HPDE6-E6E7 (cell line): Measurements from ENCODE around the gene NNAT.
"Not testable (repeated sequence)": the region's sequence is repeated elsewhere in the genome, so short reads cannot be mapped to it uniquely, and the experiment has no call there.

Experiments used
- DNase-seq: peaks from one replicate; pipeline ENCODE4 v3.0.0; 2011; ENCODE audit warnings: missing footprints; ENCODE audit errors: extremely low spot score

The NNAT gene, protein sequence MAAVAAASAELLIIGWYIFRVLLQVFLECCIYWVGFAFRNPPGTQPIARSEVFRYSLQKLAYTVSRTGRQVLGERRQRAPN

DNA sequence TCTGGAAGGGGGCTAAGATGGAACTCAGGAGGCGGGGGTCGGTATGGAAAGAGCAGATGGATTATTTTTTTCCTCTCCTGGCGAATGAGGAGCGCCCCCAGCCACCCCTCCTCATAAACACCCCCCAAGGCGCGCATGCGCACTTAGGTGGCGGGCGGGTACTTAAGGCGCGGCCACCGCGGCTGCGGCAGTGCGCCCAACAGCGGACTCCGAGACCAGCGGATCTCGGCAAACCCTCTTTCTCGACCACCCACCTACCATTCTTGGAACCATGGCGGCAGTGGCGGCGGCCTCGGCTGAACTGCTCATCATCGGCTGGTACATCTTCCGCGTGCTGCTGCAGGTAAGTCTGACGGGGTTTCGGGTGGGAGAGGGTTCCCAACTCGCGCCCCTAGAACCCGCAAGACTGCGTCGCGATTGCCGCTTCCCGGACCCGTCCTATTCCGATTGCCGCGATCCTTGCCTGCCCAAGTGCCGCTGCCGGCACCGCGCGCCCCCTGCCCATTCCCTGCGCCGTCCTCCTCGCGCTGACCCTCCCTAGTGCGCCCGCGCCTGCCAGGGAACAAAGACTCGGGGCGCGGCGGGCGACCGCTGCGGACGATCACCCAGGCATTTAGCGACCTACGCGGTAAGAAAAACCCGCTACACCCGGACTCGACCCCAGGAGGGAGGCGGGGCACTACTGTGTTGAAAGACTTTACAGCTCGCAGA lies at the start of gene NNAT:
Gene NNAT, plus strand, starts transcription at position 190 of the 711 bp plus-strand sequence. Its CDS starts 82 bp downstream, at position 272.
- DNase-seq, result no peak

DNA sequence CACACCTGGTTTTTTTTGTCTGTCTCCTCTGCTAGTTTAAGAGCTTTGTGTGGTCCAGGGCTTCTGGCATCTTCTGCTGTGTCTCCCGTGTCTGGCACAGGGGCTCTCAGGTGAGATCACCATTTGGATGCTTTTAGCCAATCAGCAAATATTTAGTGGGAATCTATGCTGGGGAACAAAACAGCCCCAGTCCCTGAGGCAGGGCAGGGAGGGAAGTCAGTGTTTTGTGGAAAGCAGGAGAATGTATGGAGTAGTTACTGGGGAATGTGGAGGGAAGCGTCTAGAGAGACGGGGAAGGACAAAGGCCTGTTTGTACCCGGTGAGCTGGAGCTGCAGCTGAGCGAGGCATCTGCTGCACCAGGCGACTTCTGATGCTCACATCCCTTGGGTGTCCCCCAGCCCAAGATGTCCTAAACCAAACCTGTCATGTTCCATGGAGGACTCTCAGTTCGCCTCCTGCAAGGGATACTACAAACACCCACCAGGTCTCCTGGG lies 49.3 kb upstream of the NNAT start:
- no peak for DNase-seq

DNA sequence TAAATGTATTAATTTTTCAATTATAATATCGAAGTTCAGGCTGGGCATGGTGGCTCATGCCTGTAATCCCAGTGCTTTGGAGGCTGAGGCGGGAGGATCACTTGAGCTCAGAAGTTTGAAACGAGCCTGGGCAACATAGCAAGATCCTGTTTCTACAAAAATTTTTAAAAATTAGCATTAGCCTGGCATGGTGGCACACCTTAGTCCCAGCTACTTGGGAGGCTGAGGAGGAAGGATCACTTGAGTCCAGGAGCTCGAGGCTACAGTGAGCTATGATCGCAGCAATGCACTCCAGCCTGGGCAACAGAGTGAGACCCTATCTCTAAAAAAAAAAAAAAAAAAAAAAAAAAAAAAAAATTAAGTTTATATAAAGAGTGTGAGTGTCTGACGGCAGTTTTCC lies 48.6 kb upstream of the NNAT start:
- DNase-seq, result not testable (repeated sequence)

DNA sequence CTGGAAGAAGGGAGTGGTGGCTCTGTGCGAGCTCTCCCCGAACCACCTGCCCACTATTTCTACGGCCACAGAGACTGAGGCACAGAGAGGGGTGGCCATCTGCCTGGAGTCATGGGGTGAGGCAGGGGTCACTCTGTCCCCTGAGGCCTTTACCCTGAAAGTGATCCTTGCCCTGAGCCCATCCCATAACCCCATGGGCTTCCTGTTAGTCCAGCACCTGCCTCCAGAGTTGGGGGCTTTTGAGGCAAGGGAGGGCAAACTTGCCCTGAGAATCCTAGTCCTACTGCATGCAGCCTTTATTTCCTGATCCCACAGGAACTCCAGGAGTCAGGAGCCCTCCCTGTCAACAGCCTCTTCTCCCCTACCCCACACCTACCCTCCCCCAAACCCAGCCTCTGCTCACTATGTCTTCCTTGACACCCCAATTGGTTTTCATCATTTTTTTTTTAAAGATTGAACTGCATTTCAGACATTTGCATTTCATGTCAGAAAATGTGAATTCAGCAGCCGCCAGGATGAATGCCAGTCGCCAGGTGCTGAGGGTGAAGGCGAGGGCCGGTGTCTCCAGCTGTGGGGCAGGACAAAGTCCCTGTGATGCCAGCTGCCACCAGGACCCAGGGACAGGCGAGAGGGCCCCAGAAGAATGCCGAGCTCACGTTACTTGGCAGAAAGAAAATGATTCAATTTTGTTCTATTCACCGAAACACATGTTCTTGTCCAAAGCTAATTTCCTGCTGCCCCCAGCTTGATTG lies 47.6 kb upstream of the NNAT start:
- no peak for DNase-seq

DNA sequence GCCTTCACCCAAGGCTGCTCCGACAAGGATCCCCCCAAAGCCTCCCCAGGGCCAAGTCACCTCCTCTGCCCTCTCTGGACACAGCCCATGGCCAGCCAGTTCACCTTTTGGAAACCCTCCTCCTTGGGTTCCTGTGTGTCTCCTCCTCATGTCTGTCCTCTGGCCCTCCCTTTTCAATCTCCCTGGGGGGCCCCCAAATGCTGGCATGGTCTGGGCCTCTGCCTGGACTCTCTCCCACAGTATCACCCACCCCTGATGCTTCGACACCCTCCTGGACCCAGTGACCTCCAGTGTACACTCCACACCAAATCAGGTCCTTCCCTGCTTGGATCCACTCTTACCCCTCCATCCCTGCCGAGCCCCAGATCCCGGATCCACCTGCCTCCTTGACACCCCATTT lies 46.7 kb upstream of the NNAT start:
- DNase-seq, result no peak

DNA sequence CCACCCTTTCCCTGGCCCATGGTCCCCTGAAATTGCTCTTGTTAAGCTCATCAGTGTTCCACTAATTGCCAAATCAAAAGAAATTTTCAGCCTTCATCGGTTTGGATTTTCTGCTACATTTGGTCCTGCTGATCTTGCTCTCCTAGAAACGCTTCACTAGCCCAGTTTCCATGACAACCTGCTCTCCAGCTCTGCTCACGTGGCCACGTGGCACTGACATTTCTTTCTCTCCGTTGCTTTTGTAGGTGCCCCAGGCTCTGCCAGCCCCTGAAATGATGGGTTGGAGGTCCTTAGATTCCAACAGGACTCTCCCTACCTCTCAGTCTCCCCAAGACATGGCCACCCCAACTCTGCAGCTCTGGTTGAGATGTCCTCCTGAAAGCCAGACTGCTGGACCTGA lies 45.8 kb upstream of the NNAT start:
- DNase-seq, result no peak

DNA sequence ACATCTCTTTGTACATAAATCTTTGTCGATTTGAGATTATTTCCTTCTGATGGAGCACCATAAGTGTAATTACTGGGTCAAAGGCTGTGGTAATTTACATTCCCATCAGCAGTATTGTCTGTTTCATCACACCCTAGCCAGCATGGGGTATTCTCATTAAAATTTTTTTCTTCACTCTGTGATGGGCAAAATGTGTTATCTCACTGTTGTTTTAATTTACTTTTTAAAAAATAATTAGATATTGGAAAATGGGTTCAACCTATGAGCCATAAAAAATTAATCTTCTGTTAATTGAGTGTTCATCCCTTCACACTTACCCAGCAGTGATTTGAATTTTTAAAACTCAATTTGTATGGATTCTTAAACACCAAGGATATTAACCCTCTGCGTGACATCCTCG lies 44.0 kb upstream of the NNAT start:
- DNase-seq, result no peak

DNA sequence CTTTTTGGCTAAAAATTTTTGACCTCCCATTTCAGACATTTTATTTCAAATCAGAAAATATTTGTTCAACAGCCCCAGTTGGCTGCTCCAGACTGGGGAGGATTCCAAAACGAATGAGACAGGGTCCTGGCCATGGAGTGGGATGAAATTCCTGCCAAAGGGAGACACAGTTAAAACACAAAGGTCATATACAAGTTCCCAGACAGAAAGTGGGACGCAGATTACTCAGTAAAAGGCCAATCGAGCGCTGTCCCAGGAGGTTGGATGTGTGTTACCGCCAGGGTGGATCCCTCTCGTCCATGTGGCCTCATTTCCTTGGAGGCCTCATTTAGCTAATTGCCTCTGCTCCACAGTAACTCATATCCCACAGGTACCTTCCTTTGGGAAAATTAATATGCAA lies 41.8 kb upstream of the NNAT start:
- no peak for DNase-seq

DNA sequence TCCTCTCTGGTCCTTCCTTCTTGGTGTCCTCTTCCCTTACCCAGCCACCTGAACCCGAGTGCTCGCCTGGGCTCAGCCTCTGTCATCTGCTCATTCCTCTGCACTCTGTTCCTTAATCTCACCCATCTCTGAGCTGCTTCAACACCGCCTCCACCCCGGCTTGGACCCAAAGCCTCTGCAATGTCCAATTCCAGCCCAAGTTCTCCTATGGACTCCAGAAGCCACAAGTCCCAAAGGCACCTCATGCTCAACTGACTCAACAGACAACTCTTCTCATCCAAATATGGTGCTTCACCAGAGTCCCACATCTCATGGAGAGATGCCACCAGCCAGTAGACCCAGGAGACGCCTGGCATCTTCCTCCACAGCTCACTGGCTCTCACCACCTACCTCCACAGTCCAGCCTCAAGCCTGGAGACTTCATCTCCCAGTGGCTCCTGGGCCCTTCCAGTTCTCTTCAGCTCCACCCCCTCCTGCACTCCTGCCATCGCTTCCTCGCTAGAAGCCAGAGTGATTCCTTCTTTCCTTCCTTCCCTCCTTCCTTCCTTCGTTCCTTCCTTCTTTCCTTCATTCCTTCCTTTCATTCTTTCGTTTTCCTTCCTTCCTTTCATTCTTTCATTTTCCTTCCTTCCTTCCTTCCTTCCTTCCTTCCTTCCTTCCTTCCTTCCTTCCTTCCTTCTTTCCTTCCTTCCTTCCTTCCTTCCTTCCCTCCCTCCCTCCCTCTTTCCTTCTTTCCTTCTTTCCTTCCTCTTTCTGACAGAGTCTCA lies 40.9 kb upstream of the NNAT start:
- DNase-seq, result no peak

DNA sequence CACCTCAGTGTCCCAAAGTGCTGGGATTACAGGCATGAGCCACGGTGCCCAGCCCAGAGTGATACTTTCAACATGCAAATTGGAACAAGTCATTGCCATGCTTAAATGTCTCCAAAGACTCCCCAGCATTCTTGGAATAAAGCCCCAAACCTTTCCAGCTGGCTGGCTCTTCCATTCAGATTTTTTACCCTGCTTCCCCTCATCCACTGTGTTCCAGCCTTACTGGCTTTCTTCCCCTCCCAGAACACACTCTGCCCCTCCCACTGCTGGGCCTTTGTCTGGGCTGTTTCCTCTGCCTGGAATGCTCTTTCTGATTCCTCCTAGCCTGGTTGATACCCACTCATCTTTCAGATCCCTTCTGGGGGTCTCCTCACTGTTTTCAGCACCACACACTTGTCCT lies 40.1 kb upstream of the NNAT start:
- DNase-seq, result no peak

DNA sequence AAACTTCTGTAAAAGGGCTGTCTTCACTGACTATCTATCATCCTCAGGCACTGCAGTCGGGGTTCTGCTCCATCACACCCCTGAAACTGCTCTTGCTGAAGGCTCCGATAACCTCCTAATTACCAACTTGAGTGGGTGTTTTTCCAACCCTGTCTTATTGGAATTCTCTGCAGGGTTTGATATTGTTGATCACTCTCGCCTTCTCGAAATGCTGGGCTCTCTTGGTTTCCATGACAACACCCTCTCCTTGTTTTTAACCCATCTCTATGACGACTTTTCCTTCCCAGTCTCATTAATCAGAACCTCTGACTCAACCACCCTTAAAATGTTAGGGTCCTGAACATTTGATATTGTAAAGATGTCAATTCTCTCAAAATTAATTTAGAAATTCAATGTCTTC lies 39.4 kb upstream of the NNAT start:
- DNase-seq, result no peak

DNA sequence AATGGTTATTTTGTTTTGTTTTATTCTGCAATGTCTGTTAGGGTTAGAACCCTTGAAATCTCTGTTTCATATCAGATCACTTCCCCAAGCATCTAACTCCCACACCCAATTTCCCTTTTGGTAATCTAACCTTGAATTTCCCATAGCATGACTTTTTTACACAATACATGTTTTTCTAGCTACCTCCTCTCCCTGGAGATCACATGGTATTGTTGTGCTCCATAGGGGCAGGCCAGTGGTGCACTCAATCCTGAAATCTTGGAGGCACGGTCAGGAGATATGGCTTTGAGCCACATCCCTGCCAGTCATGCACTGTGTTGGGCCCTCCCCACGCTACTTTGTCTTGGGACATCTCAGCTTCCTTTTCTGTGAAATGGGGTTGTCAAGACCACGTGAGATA lies 36.7 kb upstream of the NNAT start:
- DNase-seq, result no peak

DNA sequence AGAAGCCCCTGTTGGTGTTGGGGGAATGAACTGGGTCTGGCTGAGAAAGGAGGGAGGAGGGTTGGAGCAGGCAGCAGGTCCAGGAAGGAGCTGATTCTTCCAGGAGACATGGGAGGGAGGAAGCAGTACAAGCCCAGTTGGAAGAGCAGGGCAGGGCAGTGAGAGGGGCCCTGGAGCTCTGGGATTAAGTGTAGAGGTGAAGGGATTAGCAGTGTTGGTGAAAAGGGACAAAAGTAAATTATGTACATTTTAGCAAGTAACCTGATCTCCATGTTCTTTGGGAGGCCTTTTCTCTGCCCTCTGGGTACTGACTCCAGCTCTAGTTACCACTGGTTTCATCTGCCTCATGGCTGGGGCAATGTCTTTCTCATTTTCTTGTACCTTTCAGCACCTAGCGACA lies 34.8 kb upstream of the NNAT start:
- not testable (repeated sequence) for DNase-seq

DNA sequence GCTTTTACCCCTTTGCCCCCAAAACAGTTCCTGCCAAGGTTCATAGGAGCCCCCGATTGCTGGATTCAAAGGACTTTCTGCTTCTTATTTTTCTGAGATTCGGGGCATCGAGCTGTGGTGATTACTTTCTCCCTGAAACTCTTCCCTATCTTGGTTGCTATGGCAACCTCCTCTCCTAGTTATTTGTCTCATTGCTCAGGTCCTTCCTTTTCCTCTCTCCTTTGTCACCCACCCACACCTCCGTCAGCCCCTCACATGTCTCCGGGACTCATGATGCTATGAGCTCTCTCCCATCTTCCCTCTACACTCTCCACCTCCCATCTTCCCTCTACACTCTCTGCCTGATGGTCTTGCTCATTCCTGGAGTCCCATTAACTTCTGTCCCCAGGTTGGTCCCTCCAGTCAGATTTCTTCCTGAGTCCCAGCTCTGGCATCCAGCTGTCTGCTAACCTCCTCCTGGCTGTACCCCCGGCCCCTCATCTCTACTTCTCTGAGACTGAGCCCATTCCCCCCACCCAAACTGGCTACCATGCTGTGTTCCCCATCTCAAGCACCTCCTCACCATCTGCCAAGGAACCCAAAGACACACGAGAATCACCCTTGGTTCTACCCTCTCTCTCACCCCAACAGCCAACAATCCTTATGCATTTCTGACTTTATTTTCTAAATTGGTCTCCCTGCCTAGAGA lies 30.2 kb upstream of the NNAT start:
- DNase-seq, result no peak

DNA sequence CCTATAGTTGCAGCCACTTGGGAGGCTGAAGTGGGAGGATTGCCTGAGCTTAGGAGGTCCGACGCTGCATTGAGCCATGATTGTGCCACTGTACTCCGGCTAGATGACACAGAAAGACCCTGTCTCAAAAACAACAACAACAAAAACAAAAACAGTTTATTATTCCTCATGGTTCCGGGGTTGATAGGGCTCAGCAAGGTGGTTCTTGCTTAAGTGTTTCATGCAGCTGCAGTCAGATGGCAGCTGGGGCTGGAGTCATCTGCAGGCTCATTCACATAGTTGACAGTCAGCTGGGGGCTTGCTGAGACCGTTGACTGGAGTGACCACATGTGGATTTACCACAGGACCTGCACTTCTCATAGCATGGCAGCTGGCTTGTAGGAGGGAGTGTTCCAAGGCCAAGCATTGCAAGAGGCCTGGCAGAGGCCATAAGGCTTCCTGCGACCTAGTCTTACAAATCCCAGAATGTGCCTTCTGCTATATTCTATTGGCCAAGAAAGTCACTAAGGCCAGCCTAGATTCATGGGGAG lies 28.9 kb upstream of the NNAT start:
- no peak for DNase-seq

DNA sequence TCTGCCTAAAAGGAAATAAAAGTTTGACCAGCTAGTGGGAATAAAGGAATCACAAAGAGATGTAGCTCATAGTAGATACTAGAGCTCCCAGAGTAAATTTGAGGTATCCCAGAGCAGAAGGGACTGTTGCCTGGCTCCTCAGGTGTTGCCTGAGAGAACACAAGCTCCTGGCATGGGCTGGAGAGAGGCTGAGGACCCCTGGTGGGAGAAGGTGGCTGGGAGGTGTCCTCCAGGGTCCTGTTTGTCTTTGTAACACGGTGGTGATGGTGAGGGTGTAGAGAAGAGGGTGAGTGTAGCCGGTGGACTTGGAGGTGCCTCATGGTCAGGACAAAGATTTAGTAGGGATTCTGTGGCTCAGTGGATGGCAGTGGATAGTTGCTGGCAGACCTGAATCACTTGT lies 28.1 kb upstream of the NNAT start:
- no peak for DNase-seq

DNA sequence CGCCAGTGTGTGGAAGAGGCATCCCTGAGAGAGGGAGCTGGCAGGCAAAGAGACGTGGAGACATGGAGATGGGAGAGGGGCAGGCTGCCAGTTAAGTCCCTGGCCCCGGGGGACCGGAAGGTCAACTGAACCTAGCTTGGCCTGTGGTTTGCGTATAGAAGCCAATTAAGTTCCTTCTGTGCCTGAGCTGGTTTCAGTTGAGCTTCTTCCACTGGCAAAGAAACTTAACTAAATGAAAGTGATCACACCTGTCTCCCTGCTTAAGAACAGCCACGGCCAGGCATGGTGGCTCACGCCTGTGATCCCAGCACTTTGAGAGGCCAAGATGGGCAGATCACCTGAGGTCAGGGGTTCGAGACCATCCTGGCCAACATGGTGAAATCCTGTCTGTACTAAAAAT lies 26.7 kb upstream of the NNAT start:
- no peak for DNase-seq

DNA sequence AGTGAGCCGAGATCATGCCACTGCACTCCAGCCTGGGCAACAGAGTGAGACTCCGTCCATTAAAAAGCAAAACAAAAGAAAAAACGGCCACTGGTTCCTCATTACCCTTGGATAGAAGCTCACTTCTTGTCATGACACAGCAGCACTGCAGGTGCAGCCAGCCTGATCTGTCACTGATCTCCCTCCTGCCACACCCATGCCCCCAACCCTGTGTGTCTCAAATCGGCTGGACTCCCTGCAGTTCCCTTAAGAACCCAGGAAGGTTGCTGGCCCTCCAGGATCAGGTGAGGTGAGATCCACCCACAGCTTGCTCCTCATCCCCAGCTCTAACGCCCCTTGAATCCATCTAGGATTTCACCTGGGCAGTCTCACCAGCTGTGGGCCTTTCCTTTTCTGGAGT lies 26.3 kb upstream of the NNAT start:
- DNase-seq, result no peak

DNA sequence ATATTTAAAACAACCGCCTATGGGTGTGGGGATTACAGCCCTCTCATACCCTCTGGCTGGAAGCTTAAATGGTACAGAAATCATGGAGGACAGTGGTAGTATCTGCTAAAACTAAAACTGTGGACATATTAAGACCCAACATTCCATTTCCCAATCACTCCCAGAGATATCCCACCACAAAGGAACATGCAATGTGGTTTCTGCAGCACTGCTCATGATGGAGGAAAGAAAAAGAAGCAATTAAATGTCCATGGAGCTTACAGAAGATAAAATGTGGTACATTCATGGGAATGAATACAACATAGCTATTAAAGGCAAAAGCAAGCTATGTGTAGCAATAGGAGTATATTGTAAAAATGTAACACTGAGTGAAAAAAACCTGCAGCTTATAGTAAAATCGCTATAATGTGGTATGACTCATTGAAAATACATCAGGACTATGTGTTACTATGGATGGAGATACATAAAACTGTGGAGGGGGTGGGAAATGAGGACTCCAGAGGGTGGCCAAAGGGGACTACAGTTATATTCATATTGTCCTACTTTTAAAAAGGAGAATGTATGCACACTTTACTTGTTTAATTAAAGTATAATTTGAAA lies 22.9 kb upstream of the NNAT start:
- no peak for DNase-seq

DNA sequence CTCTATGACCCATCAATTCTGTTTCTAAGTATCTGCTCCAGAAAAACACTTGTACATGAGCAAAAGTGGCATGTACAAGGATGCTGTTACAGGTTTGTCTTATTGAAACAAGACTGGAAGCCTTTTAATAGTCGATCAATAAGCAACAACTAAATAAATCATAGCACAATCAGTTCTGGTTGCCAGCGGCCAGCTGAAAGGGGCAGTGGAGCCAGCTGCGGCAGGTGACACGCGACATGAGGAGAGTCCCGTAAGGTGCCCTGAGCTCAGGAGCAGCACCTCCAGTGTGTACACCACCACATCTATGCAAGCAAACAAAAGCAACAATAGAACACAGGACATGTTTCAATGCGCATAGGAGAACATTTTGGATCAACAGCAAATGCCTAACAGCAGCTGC lies 20.7 kb upstream of the NNAT start:
- DNase-seq, result no peak

DNA sequence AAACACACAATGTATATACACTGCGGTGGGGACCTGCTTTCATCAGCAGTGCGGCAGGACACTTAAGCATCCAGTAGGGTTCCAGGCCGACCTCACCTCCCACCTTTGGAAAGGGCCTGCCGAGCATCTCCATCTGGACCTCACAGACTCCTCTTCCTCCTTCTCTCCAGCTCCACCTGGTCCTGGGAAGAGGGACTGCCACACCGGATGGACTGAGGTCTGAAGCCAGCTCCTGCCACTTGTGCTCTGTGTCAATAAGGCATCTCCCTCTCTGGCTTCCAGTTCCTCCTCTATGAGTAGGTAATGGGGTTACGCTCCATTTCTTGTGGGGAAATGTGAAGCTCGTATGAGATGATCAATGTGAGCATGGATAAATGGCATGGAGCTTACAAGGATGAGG lies 19.1 kb upstream of the NNAT start:
- DNase-seq, result no peak
